NCI-H82 (cell line): ENCODE results near the gene SEL1L3.
"Not testable (repeated sequence)": the region's sequence is repeated elsewhere in the genome, so short reads cannot be mapped to it uniquely, and the experiment has no call there.

Experiments
- DNase-seq: peaks from one replicate; lab custom pipeline; 2025; lab: John Stamatoyannopoulos, UW

SEL1L3 gene

DNA sequence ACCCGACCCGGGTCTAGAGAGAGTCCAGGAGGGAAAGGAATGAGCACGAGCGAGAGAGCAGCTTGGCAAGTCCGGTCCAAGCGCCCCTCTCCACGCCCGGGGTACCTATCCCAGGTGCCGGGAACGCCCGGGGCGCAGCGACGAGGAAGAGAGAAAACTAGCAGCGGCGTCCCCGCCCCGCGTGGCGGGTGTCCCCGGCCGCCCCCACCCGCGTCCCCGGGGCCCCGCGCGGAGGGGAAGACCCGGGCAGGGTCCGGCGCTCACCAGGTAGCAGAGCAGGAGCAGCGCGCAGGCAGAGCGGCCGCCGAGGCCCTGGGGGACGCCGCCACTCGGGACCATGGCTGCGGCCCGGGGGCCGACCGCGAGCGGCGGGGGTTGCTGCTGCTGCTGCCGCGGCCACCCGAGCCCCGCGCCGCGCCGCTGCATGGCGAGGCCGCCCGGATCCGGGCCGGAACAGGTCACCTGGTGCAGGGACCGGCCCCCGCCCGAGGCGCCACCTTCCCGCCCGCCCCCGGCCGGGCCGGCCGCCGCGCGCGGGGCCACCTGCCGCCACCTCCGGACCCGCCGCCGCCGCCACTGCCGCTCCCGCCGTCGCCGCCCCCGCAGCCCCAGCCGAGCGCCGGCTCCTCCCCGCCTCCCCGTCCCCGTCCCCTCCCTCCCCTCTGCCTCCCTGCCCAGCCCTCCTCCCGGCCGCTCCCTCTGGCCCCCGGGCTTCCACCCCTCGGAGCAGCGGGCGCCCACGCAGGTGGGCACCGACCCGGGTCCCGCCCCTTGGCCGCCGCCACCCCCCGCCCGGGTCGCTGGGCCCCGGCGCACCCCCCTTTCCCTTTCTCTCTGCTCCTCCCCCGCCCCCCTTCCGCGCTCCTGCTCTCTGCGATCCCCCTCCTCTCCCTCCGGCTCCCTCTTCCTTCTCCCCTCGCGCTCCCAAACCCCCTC, at the start of gene SEL1L3:
Gene SEL1L3 (minus strand): TSS at position 578 of the 936 bp plus-strand sequence. CDS start 152 bp downstream, at position 426.
- DNase-seq, result peak; percentile 60

DNA sequence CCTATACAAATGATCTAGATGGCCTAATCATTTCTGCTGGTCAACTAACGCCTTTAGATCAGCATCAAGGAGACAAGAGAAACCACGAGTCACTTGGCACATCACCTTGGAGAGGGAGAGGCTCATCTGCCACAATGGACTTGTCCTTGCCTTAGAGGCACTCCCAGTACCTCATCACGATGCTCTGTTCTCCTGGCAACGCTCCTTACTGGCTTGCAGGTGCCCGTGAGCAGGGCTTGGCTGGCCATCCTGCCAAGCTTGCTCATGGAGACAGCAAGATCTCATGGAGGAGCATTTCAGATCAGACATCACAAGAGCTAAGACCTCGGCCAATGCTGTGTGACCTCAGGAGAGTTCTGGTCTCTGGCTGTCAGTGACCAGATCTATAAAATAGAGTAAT, 48.6 kb upstream of the SEL1L3 start:
- DNase-seq, result no peak

DNA sequence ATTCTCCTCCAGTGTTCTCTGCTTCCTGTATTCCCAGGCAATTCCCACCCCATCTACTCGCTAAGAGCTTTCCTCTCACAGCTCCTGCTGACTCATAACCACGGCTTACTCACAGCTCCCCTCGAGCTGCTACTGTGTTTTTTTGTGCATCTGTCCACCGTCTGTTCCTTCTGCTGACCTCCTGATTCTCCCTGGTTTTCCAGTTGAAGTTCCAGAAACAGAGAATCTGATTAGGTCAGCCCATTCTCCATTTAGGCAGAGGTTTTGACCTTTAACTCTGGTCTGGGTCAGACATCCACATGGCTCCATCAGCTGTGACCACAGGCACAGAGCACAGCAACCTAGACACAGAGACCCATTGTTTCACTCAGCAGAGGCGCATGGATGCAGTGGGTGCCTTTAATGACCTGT, 45.7 kb upstream of the SEL1L3 start:
- DNase-seq, result no peak

DNA sequence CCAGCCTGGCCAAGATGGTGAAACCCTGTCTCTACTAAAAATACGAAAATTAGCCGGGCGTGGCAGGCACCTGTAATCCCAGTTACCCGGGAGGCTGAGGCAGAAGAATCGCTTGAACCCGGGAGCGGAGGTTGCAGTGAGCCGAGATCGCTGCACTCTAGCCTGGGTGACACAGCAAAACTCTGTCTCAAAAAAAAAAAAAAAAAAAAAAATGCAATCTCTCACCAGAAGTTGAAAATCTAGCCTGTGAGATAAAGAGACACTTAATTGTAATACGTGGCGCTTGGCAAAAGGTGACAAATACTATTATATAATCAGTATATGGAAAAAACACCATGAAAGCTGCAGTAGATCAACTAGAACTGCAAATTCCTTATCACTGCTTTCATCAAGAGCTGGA, 43.3 kb upstream of the SEL1L3 start:
- not testable (repeated sequence) for DNase-seq

DNA sequence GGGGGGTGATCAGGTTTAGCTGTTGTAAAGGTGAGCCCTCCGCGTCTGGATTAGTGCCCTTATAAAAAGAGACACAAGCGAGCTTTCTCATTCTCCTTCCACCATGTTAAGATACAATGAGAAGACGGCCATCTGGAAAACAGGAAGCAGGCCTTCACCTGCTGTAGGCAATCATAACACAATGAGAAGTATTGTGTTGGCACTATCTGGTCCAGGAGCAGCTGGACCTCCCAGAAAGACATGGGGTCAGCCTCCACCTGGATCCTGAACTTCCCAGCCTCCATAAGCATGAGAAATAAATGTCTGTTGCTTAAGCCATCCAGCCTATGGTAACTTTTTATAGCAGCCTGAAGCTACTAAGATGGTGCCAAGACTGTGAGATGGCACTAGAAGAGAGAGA, 42.6 kb upstream of the SEL1L3 start:
- DNase-seq, result no peak

DNA sequence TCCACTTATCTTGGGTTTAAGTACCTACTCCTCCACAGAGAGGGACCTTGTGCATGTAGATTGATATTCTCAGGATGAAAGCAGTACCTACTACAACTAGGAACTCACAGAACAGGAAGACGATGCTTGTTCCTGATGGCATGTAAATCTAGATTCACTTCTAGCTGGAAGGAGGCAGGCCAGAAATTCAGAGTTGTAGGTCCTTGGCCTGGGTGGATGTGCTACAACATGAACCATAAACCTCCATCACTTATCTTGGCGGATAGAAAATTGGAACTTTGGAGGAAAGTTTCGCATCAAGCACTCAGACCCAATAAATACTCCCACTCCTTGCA, 41.9 kb upstream of the SEL1L3 start:
- DNase-seq, result no peak

DNA sequence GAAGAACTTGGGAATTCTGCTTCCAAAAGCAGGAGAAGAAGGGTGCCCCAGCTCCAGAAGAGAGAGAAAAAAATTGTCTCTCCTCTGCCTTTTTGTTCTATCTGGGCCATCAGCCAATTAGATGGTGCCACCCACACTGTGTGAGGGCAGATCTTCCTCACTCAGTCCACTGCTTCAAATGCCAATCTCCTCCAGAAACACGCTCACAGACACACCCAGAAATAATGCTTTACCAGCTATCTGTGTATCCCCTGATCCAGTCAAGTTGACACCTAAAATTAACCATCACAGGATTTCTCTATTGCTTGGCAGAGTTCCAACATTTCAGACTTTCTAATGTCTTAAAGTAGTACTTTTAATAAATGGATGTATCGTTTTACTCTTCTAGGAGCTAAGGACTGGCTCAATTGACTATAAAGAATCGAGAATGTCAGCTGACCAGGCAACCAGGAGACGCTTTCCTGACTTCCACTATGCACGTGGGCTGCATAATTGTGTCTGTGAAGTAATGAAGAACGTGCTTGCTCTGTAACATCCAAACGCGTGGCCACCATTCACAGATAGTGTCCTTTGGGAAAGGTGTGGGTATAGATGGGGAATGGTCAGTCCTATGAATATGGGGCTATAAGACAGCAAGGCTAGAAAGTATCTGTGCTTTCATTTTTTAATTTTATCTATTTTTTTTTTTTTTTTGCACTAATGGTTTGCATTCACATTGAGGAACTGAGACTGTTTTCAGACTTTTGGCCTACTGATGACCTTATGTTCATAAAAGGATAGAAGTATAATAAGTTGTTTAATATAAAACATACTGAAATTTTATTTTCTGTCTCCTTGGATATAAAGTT, 41.3 kb upstream of the SEL1L3 start:
- no peak for DNase-seq

DNA sequence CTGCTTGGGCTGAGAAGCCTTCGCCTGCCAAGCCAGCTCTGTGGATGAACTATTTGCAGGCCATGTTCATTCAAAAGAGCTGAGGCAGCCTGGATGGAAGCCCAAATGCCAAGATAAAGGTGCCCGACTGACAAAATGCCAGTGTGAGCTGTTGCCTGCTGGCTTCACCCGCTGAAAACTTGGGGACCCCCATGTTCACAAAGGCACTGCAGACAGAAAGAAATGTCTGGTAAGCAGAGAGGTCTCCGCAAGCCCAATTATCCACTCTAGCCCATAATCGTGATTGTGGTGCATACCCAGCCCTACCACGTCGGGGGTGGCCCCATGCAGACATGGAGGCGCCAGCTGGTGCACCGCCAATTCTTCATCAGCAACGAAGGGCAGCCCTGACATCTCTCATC, 38.2 kb upstream of the SEL1L3 start:
- peak; percentile 70 for DNase-seq

DNA sequence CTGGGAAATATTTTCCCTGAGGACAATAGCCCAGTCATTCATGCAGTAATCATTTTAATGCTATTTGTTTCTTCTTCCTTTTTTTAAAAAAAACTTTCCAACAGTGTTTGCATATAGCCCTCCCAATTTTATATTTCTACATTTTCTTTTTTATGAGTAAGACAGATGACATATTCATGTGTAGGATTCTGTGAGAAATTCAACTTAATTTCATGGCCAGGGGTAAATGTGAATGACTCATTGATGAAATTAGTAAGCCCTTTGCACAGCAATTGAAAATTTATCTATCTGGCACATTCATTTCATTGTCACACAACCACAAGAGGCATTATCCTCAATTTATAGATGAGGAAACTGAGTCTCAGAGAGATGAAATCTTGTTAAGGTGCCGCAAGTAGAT, 37.5 kb upstream of the SEL1L3 start:
- no peak for DNase-seq

DNA sequence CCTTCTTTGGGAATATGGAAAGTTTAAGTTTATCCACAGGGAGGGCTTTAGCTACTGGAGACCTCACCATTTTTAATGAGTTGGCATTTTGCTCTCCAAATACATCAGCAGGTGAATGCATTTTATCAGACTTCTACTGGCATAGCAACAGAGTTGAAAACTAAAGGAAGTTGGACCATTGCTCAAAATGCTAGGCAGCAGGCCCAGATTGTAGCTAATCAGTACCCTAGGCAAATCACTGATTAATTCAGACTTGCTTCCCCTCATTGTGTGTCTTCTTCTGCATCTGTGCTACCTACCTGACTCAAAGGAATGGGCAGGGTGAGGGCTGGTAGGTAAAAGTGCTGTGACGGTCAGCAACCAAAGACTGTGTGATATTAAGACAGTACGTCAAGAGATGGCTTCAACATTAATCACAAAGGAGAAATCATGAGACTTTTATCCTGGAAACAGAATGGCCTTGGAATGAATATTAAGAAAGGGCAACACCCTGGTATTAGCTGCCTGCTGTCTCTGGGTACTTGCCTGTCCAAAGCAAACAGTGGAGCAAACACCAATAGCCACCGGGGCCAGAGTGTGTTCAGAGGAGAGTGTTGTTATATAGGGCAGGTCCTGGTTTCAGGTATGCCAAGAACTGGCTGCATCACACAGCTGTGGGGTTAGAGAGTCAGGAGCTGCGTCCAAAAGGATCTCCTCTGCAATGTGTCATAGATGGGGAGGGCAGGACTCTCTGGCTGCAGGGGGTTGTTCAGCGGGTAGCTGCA, 34.2 kb upstream of the SEL1L3 start:
- no peak for DNase-seq

DNA sequence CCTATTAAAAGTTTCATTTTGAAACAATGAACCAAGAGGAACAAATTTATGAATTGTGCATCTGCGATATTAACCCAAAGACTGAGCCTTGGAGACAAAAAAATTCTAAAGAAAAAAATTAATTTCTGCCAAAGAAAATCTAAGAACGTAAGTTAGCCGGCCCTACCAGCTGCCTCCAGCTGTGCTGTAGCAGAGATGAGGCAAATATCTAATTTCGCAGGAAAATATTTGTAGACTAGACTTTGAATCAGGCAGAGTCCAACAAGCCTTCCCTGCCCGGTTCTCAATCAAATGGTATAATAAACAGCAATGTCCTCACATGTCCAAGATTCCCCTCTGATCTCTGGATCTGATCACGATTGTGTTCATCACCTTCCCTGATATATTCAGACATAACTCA, 30.0 kb upstream of the SEL1L3 start:
- DNase-seq, result no peak

DNA sequence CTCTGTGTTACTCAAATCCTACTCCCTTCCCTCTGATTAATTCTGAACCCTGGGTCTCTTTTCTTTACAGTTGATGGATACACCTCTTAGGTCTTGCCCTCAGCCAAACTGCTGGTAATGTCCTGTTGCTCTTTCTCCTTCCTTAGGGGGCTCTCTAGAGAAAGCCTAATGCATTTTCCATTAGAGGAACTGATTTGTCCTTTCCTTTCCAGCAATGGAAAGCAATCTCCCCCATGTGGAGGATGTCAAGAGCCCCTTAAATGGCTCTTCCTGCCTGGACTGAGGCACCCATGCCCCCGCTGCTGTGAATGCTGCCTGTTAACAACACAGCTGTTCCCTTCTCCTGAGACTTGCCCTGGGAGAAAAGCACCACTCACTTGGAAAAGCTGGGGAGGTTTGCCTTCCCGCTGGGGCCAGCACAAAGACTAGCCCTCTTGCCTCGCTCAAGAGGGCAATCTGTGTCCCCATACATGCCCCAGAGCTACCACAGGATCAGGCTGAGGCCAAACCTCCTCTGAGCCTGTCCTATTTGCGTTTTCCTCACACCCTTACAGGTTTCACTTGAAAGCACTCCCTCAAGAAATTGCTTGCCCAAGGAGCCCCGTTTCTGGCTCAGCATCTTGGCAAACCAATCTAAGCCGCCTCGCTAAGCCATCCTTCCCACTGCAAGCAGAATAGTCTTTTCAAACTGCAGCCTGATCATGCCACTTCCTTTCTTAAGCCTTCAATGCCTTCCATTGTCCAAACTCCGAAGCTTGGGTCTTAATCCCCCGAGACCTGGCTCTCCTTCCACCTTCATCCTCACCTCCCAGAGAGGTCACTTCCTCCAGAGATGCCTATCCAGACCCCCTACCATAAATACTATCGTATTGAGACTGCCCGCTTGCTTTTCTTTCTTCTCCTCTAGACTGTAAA, 28.0 kb upstream of the SEL1L3 start:
- peak; percentile 16 for DNase-seq

DNA sequence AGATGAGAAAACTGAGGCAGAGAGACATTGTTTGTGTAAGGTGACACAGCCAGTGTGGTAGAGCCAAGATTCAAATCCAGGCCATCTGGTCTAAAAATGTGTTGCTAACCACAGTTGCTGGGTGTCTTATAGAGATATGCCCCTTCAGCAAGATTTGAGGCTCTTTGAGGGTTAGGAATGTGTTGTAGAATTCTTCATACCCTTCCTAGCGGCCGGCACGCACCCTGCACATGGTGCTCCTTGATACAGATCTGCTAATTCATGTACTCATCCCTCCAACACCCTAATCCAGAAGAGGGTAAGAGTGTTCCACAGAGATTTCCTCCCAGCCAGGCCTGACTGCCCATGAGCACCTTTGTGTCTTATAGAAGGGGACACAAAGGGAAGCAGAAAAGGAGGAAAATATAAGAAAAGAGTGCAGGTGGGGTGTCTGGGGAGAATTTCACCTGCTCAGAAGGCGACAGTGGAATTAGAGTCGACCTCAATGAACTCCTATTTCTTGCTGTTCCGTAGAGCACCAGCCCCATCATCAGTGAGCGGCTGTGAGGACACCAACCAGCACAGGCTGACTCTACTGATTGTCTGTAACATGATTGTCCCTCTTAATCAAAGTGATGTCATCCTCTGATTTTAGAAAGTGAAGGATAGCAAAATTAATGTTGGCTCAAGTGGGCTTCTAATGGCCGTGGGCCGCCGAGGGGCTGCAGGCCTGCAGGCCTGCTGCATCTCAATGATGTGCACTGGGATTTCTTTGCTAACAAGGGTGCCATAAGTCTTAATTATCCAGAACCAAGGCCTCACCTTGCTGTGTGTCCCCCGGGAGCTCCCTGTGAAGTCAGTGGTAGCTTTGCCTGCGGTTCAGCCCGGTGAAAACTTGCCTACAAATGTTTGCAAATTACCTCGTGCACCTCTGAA, 27.1 kb upstream of the SEL1L3 start:
- no peak for DNase-seq

DNA sequence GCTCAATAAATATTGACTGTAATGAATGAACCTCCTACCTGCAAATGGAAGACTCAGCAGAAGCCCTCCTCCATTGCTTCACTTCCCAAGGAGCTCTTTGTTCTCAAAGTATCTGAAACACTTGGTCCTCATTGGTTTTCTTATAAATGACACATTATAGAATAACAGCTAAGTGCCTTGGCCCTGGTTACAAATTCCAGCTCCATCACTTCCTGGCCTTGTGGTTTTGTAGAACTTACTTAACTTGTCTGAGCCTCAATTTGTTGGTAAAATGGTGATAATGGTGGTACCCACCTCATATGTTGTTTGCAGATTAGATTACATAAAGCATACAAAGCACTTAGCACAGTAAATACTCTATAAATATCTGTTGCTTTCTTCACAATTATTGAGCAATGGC, 26.0 kb upstream of the SEL1L3 start:
- DNase-seq, result no peak

DNA sequence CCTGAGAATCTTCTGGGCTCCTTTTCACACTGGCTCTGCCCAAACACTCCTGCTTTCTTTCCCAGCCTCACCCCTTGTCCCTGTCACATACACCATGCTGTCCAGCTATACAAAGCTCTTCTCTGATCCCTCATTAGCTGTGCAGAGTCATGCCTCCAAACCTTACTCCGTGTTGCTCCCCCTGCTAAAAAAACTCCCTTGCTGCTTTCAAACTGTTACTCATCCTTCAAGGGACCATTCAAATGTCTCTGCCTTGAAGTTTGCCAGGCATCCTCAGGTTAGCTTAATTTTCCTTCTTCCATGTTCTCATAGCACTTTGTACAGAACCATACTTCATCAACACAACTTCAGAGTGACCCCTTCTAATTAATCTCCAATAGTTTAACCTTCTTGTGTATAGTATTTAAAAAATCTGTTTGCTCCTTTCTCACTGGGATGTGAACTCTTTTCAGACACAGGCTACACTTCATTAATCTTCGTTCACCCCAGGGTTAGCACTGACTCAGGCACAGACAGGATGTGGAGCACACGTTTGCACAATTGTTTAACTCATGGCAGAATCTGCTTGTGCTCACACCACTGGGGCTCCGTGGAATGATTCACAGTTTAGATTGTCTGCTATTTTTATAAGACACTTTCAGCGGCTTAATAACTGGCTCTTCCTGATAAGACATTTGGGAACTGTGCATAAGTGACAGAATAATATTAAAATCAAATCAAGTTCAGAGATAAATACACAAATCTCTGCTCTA, 21.4 kb upstream of the SEL1L3 start:
- DNase-seq, result no peak

DNA sequence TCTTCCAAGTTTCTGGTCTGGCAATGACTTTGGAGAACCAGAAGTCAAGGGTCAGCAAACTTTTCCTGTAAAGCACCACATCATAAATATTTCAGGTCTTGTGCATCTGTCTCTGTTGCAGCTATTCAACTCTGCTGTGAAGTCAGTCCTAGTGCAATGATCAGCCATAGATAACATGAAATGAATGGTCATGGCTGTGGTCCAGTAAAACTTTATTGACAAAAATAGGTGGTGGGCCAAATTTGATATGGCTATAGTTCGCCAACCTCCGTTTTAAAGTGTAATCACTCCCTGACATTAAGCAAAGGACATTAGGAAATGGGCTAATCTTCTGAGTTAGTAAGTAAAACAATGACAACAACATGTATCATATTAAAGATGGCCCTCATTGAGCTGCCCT, 20.8 kb upstream of the SEL1L3 start:
- DNase-seq, result no peak

DNA sequence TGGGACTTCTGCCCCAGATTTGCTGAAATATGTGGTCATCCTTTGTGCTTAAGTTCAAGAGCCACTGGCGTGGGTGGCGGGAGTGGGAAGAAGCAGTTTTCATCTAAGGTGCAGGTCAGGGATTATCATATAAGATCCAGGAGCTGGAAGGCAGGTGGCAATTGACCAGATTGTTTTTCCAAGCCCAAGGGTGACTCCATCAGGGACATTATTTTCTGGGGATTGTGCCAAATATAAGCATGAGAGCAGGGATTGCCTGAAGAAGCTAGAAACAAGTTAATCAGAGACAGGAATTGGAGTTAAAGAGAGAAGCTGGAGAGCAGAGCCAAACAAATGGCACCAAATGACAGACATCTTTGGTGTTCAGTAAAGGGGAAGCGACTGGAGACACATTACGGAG, 19.4 kb upstream of the SEL1L3 start:
- DNase-seq, result no peak

DNA sequence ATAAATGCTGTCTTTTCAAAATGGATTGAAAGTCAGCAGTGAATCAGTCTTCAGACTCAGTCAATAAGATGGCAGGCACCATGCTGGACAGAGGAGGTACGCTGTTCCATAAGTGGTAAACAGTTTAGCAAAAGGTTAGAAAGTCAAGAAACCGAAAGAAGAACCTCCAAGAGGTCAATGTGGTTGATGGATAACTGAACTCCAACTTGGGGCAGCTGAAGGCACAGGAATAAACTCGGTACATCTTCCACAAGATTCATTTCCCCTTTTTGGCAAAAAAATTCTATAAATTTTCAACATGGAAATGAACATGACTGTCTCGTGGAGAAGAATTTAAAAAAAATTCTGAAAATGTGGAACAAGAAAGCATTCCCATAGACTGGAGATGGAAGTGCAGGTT, 18.4 kb upstream of the SEL1L3 start:
- no peak for DNase-seq

DNA sequence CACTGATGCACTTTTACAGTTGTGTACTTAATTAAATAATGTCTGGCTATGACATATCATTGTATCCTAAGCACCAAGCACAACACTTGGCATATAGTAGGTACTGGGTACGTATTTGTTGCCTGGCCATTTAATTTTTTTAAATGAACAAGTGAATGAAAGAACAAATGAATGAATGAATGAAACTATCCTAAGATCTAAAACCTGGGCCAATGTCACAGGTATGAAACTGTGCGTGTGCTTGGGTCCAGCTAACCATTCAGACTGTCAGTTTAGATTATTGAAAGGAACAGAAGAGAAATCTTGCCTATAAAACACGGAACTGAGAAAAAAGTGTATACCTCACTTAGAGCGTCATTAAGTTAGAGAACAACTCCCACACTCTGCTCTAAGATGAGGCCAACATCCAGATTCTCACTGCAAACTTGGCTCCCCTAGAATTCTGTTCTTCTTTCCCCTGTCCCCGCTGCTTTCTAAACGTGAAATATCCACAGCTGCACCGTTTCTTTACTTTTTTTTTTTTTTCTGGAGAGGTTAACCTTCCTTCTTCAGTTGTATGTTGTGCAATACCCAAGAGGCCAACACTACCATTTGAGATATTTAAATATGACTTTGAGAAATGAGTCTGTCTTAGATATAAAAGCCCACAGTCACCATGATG, 17.3 kb upstream of the SEL1L3 start:
- DNase-seq, result no peak
